ENCODE results near the gene LZTS3.

GRCh38 chr20:3146732-3147341, 26.5 kb downstream of the LZTS3 start:
- TF ChIP-seq POLR2A (IDR thresholded peaks at IDR 0.05) = no peak
- TF ChIP-seq, protein P1, sequence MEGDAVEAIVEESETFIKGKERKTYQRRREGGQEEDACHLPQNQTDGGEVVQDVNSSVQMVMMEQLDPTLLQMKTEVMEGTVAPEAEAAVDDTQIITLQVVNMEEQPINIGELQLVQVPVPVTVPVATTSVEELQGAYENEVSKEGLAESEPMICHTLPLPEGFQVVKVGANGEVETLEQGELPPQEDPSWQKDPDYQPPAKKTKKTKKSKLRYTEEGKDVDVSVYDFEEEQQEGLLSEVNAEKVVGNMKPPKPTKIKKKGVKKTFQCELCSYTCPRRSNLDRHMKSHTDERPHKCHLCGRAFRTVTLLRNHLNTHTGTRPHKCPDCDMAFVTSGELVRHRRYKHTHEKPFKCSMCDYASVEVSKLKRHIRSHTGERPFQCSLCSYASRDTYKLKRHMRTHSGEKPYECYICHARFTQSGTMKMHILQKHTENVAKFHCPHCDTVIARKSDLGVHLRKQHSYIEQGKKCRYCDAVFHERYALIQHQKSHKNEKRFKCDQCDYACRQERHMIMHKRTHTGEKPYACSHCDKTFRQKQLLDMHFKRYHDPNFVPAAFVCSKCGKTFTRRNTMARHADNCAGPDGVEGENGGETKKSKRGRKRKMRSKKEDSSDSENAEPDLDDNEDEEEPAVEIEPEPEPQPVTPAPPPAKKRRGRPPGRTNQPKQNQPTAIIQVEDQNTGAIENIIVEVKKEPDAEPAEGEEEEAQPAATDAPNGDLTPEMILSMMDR (IDR thresholded peaks at IDR 0.05) = no peak
